ENCODE measurements around the gene ARTN.

ARTN gene

GRCh38 chr1:43979528-43980254, 46.1 kb downstream of the ARTN start:
- peaks cover 6% of the 10 kb centered on the region for H3K36me3 ChIP-seq (ENCODE audit: control insufficient read depth, insufficient read depth, low read length)

GRCh38 chr1:43980255-43981134, 46.9 kb downstream of the ARTN start:
- DNase-seq: no peak
- no peak overlapping the region for H2BK120ac ChIP-seq (ENCODE audit: low read depth, low read length)
- H2BK5ac ChIP-seq (ENCODE audit: low read length): no peak overlapping the region
- no peak overlapping the region for H3K18ac ChIP-seq (ENCODE audit: low read length)
- no peak overlapping the region for H3K23ac ChIP-seq (ENCODE audit: low read length)
- H3K79me2 ChIP-seq (ENCODE audit: control insufficient read depth, insufficient read depth, low read length): peaks cover 13% of the 10 kb centered on the region
- H3K4me2 ChIP-seq (ENCODE audit: low read length): peak overlapping the region; percentile 37
- H3K4me3 ChIP-seq (ENCODE audit: low read length): peak overlapping the region; percentile 21
- WGBS (ENCODE audit: extremely low coverage, insufficient coverage, low lambda C conversion rate): no CpG with 5 or more reads among the region's 13 CpGs
- H2BK15ac ChIP-seq (replicated peaks; ENCODE audit: low read depth): no peak overlapping the region
- H3K4me1 ChIP-seq (ENCODE audit: control insufficient read depth, low read depth, low read length): peaks cover 2% of the 10 kb centered on the region
- no peak overlapping the region for H3K4ac ChIP-seq (ENCODE audit: low read depth, low read length)
- peak overlapping the region; percentile 35 for H2AK5ac ChIP-seq (ENCODE audit: low read length)
- H3K27me3 ChIP-seq (ENCODE audit: insufficient read depth, low read length, poor library complexity): no peaks in the 10 kb centered on the region
- peak overlapping the region; percentile 92 for H3K56ac ChIP-seq (ENCODE audit: low read length)
- peaks cover 7% of the 10 kb centered on the region for H3K36me3 ChIP-seq (ENCODE audit: control insufficient read depth, insufficient read depth, low read length)
- no peak overlapping the region for H4K8ac ChIP-seq (ENCODE audit: low read depth, low read length)
- no peak overlapping the region for H4K5ac ChIP-seq (ENCODE audit: low read length)
- H3K79me1 ChIP-seq (ENCODE audit: low read length): peaks cover 37% of the 10 kb centered on the region
- peak overlapping the region; percentile 74 for H3K9ac ChIP-seq (ENCODE audit: low read length)
- H3K27ac ChIP-seq (ENCODE audit: low read depth, low read length): no peak overlapping the region

More at GRCh38 chr1:43979528-43980254, 46.1 kb downstream of the ARTN start:
- H2AK5ac ChIP-seq (ENCODE audit: low read length): peak overlapping the region; percentile 35
- H2BK5ac ChIP-seq (ENCODE audit: low read length): no peak overlapping the region
- peak overlapping the region; percentile 10 for H2BK120ac ChIP-seq (ENCODE audit: low read depth, low read length)
- WGBS (ENCODE audit: extremely low coverage, insufficient coverage, low lambda C conversion rate): no CpG with 5 or more reads among the region's 45 CpGs
- no peaks in the 10 kb centered on the region for H3K27me3 ChIP-seq (ENCODE audit: insufficient read depth, low read length, poor library complexity)
- H3K4me1 ChIP-seq (ENCODE audit: control insufficient read depth, low read depth, low read length): peaks cover 2% of the 10 kb centered on the region
- H3K9ac ChIP-seq (ENCODE audit: low read length): peak overlapping the region; percentile 74
- H3K4me2 ChIP-seq (ENCODE audit: low read length): peak overlapping the region; percentile 37
- no peak overlapping the region for H3K23ac ChIP-seq (ENCODE audit: low read length)
- peak overlapping the region; percentile 74 for H3K4ac ChIP-seq (ENCODE audit: low read depth, low read length)
- DNase-seq: peak; percentile 26
- no peak overlapping the region for H3K27ac ChIP-seq (ENCODE audit: low read depth, low read length)
- no peak overlapping the region for H2BK15ac ChIP-seq (replicated peaks; ENCODE audit: low read depth)
- no peak overlapping the region for H4K5ac ChIP-seq (ENCODE audit: low read length)
- peaks cover 38% of the 10 kb centered on the region for H3K79me1 ChIP-seq (ENCODE audit: low read length)
- peak overlapping the region; percentile 73 for H3K18ac ChIP-seq (ENCODE audit: low read length)
- peak overlapping the region; percentile 46 for H3K4me3 ChIP-seq (ENCODE audit: low read length)
- peak overlapping the region; percentile 92 for H3K56ac ChIP-seq (ENCODE audit: low read length)
- H4K8ac ChIP-seq (ENCODE audit: low read depth, low read length): no peak overlapping the region
- peaks cover 17% of the 10 kb centered on the region for H3K79me2 ChIP-seq (ENCODE audit: control insufficient read depth, insufficient read depth, low read length)

DNA sequence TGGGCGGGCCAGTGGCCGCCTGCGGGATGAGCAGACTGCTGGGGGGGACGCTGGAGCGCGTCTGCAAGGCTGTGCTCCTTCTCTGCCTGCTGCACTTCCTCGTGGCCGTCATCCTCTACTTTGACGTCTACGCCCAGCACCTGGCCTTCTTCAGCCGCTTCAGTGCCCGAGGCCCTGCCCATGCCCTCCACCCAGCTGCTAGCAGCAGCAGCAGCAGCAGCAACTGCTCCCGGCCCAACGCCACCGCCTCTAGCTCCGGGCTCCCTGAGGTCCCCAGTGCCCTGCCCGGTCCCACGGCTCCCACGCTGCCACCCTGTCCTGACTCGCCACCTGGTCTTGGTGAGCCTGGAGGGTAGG, 47.5 kb downstream of the ARTN start:
- Histone ChIP-seq H3K18ac (ENCODE audit: low read length) (no peak overlapping the region), H4K5ac (ENCODE audit: low read length) (no peak overlapping the region), H2BK5ac (ENCODE audit: low read length) (no peak overlapping the region), H3K4ac (ENCODE audit: low read depth, low read length) (no peak overlapping the region), H4K8ac (ENCODE audit: low read depth, low read length) (no peak overlapping the region), H3K27me3 (ENCODE audit: insufficient read depth, low read length, poor library complexity) (no peaks in the 10 kb centered on the region), H3K36me3 (ENCODE audit: control insufficient read depth, insufficient read depth, low read length) (peaks cover 10% of the 10 kb centered on the region), H3K79me1 (ENCODE audit: low read length) (peaks cover 32% of the 10 kb centered on the region), H3K4me2 (ENCODE audit: low read length) (no peak overlapping the region), H3K27ac (ENCODE audit: low read depth, low read length) (no peak overlapping the region), H2BK15ac (replicated peaks; ENCODE audit: low read depth) (no peak overlapping the region), H3K4me1 (ENCODE audit: control insufficient read depth, low read depth, low read length) (no peaks in the 10 kb centered on the region), H3K4me3 (ENCODE audit: low read length) (no peak overlapping the region), H3K79me2 (ENCODE audit: control insufficient read depth, insufficient read depth, low read length) (peaks cover 9% of the 10 kb centered on the region), H3K56ac (ENCODE audit: low read length) (peak overlapping the region; percentile 40), H2BK120ac (ENCODE audit: low read depth, low read length) (no peak overlapping the region), H3K23ac (ENCODE audit: low read length) (no peak overlapping the region), H2AK5ac (ENCODE audit: low read length) (no peak overlapping the region), H3K9ac (ENCODE audit: low read length) (no peak overlapping the region)
- DNase-seq: no peak
- WGBS (ENCODE audit: extremely low coverage, insufficient coverage, low lambda C conversion rate): no CpG with 5 or more reads among the region's 20 CpGs

- WGBS (ENCODE audit: extremely low coverage, insufficient coverage, low lambda C conversion rate): no CpG with 5 or more reads among the region's 20 CpGs
- no peak overlapping the region for H2AK5ac ChIP-seq (ENCODE audit: low read length)
- H3K18ac ChIP-seq (ENCODE audit: low read length): no peak overlapping the region
- H4K8ac ChIP-seq (ENCODE audit: low read depth, low read length): no peak overlapping the region
- H3K27me3 ChIP-seq (ENCODE audit: insufficient read depth, low read length, poor library complexity): no peaks in the 10 kb centered on the region
- no peak overlapping the region for H3K27ac ChIP-seq (ENCODE audit: low read depth, low read length)
- H3K36me3 ChIP-seq (ENCODE audit: control insufficient read depth, insufficient read depth, low read length): peaks cover 8% of the 10 kb centered on the region
- no peaks in the 10 kb centered on the region for H3K4me1 ChIP-seq (ENCODE audit: control insufficient read depth, low read depth, low read length)
- H3K79me1 ChIP-seq (ENCODE audit: low read length): peaks cover 27% of the 10 kb centered on the region
- H3K9ac ChIP-seq (ENCODE audit: low read length): no peak overlapping the region
- no peak overlapping the region for H3K23ac ChIP-seq (ENCODE audit: low read length)
- no peak overlapping the region for H3K4me2 ChIP-seq (ENCODE audit: low read length)
- H3K4me3 ChIP-seq (ENCODE audit: low read length): no peak overlapping the region
- H2BK5ac ChIP-seq (ENCODE audit: low read length): no peak overlapping the region
- H4K5ac ChIP-seq (ENCODE audit: low read length): no peak overlapping the region
- no peak overlapping the region for H2BK120ac ChIP-seq (ENCODE audit: low read depth, low read length)
- no peak for DNase-seq
- no peak overlapping the region for H2BK15ac ChIP-seq (replicated peaks; ENCODE audit: low read depth)
- H3K79me2 ChIP-seq (ENCODE audit: control insufficient read depth, insufficient read depth, low read length): peaks cover 6% of the 10 kb centered on the region
- no peak overlapping the region for H3K4ac ChIP-seq (ENCODE audit: low read depth, low read length)
- H3K56ac ChIP-seq (ENCODE audit: low read length): no peak overlapping the region
These were observed 48.0 kb downstream of the ARTN start for GRCh38 chr1:43981636-43982035.

- Histone ChIP-seq H3K4me1 (ENCODE audit: control insufficient read depth, low read depth, low read length) (no peaks in the 10 kb centered on the region), H4K8ac (ENCODE audit: low read depth, low read length) (no peak overlapping the region), H3K56ac (ENCODE audit: low read length) (no peak overlapping the region), H2BK15ac (replicated peaks; ENCODE audit: low read depth) (no peak overlapping the region), H3K9ac (ENCODE audit: low read length) (no peak overlapping the region), H3K36me3 (ENCODE audit: control insufficient read depth, insufficient read depth, low read length) (peaks cover 5% of the 10 kb centered on the region), H2BK5ac (ENCODE audit: low read length) (no peak overlapping the region), H3K4ac (ENCODE audit: low read depth, low read length) (no peak overlapping the region), H3K4me3 (ENCODE audit: low read length) (no peak overlapping the region), H3K27me3 (ENCODE audit: insufficient read depth, low read length, poor library complexity) (no peaks in the 10 kb centered on the region), H3K23ac (ENCODE audit: low read length) (no peak overlapping the region), H3K18ac (ENCODE audit: low read length) (no peak overlapping the region), H2BK120ac (ENCODE audit: low read depth, low read length) (no peak overlapping the region), H3K79me1 (ENCODE audit: low read length) (peaks cover 24% of the 10 kb centered on the region), H2AK5ac (ENCODE audit: low read length) (no peak overlapping the region), H3K27ac (ENCODE audit: low read depth, low read length) (no peak overlapping the region), H4K5ac (ENCODE audit: low read length) (no peak overlapping the region), H3K4me2 (ENCODE audit: low read length) (no peak overlapping the region), H3K79me2 (ENCODE audit: control insufficient read depth, insufficient read depth, low read length) (peaks cover 6% of the 10 kb centered on the region)
- DNase-seq: no peak
- WGBS (ENCODE audit: extremely low coverage, insufficient coverage, low lambda C conversion rate): no CpG with 5 or more reads among the region's 8 CpGs
These were observed 48.6 kb downstream of the ARTN start for GRCh38 chr1:43982241-43982640.
